Loucy (cell line): Measurements from ENCODE around the gene VWA5B1.

Experiments
- H2AFZ ChIP-seq: fragments of 200-600 bp; sonication (generic); 2 replicates; pipeline ENCODE4 v1.6.0; 2016; ENCODE audit warnings: antibody characterized with exemption, mild to moderate bottlenecking, low read length, moderate library complexity
- H3F3A ChIP-seq: fragments of 200-600 bp; 2 replicates; pipeline ENCODE4 v1.6.0; 2016; ENCODE audit warnings: antibody characterized with exemption, low read depth, mild to moderate bottlenecking
- H3K27me3 ChIP-seq: fragments of 200-600 bp; sonication (generic); 2 replicates; pipeline ENCODE4 v1.6.1; 2014; ENCODE audit warnings: low read length, mild to moderate bottlenecking; ENCODE audit not compliant: insufficient read depth, poor library complexity, severe bottlenecking
- H3K36me3 ChIP-seq: fragments of 200-600 bp; sonication (generic); 2 replicates; pipeline ENCODE4 v1.6.1; 2016; ENCODE audit warnings: low read length; ENCODE audit not compliant: insufficient read depth
- H3K4me1 ChIP-seq: fragments of 200-600 bp; sonication (generic); 2 replicates; pipeline ENCODE4 v1.5.1; 2014; ENCODE audit warnings: low read length, mild to moderate bottlenecking; ENCODE audit not compliant: insufficient read depth, poor library complexity, severe bottlenecking
- H3K4me2 ChIP-seq: fragments of 200-600 bp; sonication (generic); 2 replicates; pipeline ENCODE4 v1.6.0; 2014; ENCODE audit warnings: antibody characterized with exemption, low read length, low read depth, mild to moderate bottlenecking; ENCODE audit not compliant: poor library complexity, severe bottlenecking
- H3K4me3 ChIP-seq: fragments of 200-600 bp; sonication (generic); 2 replicates; pipeline ENCODE4 v1.5.1; 2014; ENCODE audit warnings: low read length, mild to moderate bottlenecking, mixed read lengths; ENCODE audit not compliant: poor library complexity, severe bottlenecking
- H3K79me2 ChIP-seq: fragments of 200-600 bp; sonication (generic); 2 replicates; pipeline ENCODE4 v1.6.1; 2014; ENCODE audit warnings: low read length; ENCODE audit not compliant: insufficient read depth
- H3K9ac ChIP-seq: fragments of 200-600 bp; sonication (generic); 2 replicates; pipeline ENCODE4 v1.6.0; 2014; ENCODE audit warnings: mild to moderate bottlenecking, low read depth, low read length, moderate library complexity; ENCODE audit not compliant: poor library complexity, severe bottlenecking
- H3K9me2 ChIP-seq: fragments of 200-600 bp; sonication (generic); replicated peaks from 2 replicates; pipeline ENCODE4 v1.6.1; 2016; ENCODE audit warnings: low read depth, low read length, mixed read lengths
- H3K9me3 ChIP-seq: fragments of 200-600 bp; sonication (generic); 2 replicates; pipeline ENCODE4 v1.6.1; 2014; ENCODE audit warnings: mild to moderate bottlenecking, antibody characterized with exemption, low read length, low read depth; ENCODE audit not compliant: insufficient read depth
- H4K20me1 ChIP-seq: fragments of 200-600 bp; sonication (generic); 2 replicates; pipeline ENCODE4 v1.6.0; 2014; ENCODE audit warnings: antibody characterized with exemption, low read length, mild to moderate bottlenecking; ENCODE audit not compliant: insufficient read depth, poor library complexity, severe bottlenecking
- CTCF ChIP-seq: fragments of 200-600 bp; sonication (generic); conservative IDR thresholded peaks from 2 replicates; pipeline ENCODE4 v1.5.1; 2014; ENCODE audit warnings: mild to moderate bottlenecking, antibody characterized with exemption, low read length
- EZH2phosphoT487 ChIP-seq: fragments of 200-600 bp; IDR thresholded peaks from 2 replicates; pipeline ENCODE4 v1.6.1; 2018; ENCODE audit warnings: antibody characterized with exemption, mild to moderate bottlenecking, moderate library complexity, borderline replicate concordance

The VWA5B1 gene

GRCh38 chr1:20248971-20249612 is 41.6 kb upstream of the VWA5B1 start:
- peak overlapping the region; percentile 58 for H2AFZ ChIP-seq
- no peaks in the 10 kb centered on the region for H3K79me2 ChIP-seq
- no peaks in the 10 kb centered on the region for H3K9me3 ChIP-seq
- no peaks in the 10 kb centered on the region for H3K4me1 ChIP-seq
- H3K36me3 ChIP-seq, result no peaks in the 10 kb centered on the region
- H4K20me1 ChIP-seq, result no peaks in the 10 kb centered on the region
- no peak for TF ChIP-seq CTCF
- no peak for TF ChIP-seq EZH2phosphoT487
- H3K9me2 ChIP-seq, result no peaks in the 10 kb centered on the region
- H3K4me2 ChIP-seq, result no peak overlapping the region
- no peak overlapping the region for H3K9ac ChIP-seq
- no peaks in the 10 kb centered on the region for H3K27me3 ChIP-seq
- H3K4me3 ChIP-seq, result no peak overlapping the region
- H3F3A ChIP-seq, result no peaks in the 10 kb centered on the region

GRCh38 chr1:20250340-20250989 is 40.2 kb upstream of the VWA5B1 start:
- H4K20me1 ChIP-seq, result no peaks in the 10 kb centered on the region
- H3K4me3 ChIP-seq, result no peak overlapping the region
- H3K79me2 ChIP-seq, result no peaks in the 10 kb centered on the region
- TF ChIP-seq EZH2phosphoT487 (no peak), CTCF (no peak)
- no peaks in the 10 kb centered on the region for H3F3A ChIP-seq
- H3K4me2 ChIP-seq, result no peak overlapping the region
- no peak overlapping the region for H2AFZ ChIP-seq
- no peaks in the 10 kb centered on the region for H3K9me3 ChIP-seq
- no peak overlapping the region for H3K9ac ChIP-seq
- H3K27me3 ChIP-seq, result no peaks in the 10 kb centered on the region
- H3K9me2 ChIP-seq, result no peaks in the 10 kb centered on the region
- H3K4me1 ChIP-seq, result no peaks in the 10 kb centered on the region
- H3K36me3 ChIP-seq, result no peaks in the 10 kb centered on the region

GRCh38 chr1:20252587-20252986 is 38.1 kb upstream of the VWA5B1 start:
- Histone ChIP-seq H3K9ac (no peak overlapping the region), H3F3A (no peaks in the 10 kb centered on the region), H2AFZ (no peak overlapping the region), H3K36me3 (no peaks in the 10 kb centered on the region), H4K20me1 (no peaks in the 10 kb centered on the region), H3K4me3 (no peak overlapping the region), H3K27me3 (no peaks in the 10 kb centered on the region), H3K4me2 (no peak overlapping the region), H3K9me3 (no peaks in the 10 kb centered on the region), H3K9me2 (no peaks in the 10 kb centered on the region), H3K4me1 (peaks cover 6% of the 10 kb centered on the region), H3K79me2 (no peaks in the 10 kb centered on the region)
- TF ChIP-seq EZH2phosphoT487, result no peak
- TF ChIP-seq CTCF, result no peak
